GM21576 (cell line): ENCODE data around the gene AMBP.

Experiments
- ATAC-seq: cut with Tn5 transposase; IDR thresholded peaks from one replicate; pipeline ENCODE4 v1.9.1; 2021; ENCODE audit warnings: mild to moderate bottlenecking, moderate library complexity; ENCODE audit not compliant: unreplicated experiment

Gene AMBP

DNA sequence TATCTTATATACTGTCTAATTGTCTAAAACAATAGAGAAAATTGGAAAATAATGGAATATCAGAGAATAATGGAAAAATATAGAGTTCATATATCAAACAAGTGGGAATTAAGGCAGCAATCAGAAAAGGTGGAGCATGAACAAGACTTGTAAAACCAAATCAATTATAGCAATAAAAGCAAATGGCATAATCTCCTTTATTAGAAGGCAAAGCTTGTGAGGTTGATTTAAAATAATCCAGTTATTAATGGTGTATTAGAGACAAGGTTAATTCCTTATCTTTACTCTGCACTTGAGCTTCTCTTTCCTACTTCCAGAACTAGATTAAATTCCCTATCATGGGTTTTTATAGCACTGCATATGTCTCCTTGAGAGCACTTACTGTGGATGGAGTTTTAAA, 64.1 kb downstream of the AMBP start:
- no peak for ATAC-seq

DNA sequence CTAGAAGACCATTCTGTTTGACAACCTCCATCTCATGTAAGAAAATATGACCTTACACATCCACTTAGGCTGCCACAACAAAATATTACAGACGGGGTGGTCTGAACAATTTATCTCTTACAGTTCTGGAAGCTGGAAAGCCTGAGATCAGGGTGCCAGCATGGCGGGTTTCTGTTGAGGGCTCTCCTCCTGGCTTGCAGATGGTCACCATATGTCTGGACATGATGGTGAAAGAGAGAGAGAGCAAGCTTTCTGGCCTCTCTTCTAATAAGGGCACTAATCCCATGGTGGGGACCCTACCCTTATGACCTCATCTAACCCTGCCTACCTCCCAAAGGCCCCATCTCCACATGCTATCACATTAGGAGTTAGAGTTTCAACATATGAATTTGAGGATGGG, 66.0 kb downstream of the AMBP start:
- no peak for ATAC-seq

DNA sequence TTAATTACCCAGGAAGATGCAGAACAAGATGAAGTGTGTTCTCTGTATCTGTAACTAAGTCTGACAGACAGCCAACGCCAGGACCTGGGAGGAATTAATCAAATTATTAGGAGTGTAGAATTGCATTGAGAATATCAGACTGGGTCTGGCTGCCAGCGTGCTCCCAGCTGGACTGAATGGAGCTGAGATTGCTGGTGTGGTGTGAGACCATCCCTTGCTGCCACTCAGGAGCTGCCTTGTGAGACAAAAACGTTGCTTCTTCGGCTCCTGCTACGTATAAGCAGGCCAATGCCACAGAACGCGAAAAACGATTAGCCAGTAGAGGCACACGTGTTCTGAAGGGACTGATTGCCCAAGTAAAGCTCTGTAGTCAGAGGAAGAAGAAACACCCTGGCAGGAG, 66.8 kb downstream of the AMBP start:
- no peak for ATAC-seq
